ENCODE results near the gene DRAM1.

DRAM1 gene

DNA sequence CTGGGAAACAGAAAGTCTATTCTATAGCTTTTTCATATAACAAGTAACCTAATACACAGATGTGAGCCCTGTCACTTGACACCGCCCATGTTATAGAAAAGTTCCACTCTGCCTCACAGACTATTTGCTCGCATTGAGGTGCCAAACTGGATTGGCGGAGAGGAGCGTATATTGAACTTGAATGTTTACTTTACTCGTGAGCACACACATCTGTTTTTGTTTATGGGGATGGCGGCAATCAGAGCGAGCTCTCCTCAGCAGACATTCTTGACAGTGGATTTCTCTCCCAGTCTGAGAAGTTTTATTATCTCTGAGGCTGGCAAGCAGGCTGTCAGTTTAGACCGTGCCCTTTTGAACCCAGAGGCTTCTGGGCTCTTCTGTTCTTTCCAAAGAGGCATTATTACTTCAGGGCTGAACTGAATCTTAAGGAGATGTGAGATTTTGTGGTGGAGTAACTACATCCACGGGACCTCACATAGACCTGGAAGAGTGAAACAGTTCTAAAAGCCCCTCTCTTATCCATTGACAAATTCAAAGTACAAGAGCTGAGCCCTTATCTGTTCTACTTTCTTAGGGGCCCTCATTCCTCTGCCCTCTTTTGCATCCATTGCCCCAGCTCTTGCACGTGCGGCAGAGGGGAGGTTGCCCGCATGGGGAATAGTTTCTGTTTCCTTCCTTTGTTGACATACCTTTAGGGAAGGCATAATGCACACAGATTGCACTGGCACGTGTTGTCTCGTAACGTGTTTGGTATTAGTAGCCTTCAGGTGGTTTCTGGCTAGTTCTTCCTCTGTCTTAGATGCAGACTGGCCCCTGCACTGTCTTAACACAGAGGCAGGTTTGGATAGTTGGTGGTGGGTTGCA, 68.2 kb downstream of the DRAM1 start:
- TF ChIP-seq CTCF (IDR thresholded peaks at IDR 0.05; ENCODE audit: low read depth, low read length) = no peak
- DNase-seq (ENCODE audit: extremely low read depth, low read depth) = peak; percentile 51

DNA sequence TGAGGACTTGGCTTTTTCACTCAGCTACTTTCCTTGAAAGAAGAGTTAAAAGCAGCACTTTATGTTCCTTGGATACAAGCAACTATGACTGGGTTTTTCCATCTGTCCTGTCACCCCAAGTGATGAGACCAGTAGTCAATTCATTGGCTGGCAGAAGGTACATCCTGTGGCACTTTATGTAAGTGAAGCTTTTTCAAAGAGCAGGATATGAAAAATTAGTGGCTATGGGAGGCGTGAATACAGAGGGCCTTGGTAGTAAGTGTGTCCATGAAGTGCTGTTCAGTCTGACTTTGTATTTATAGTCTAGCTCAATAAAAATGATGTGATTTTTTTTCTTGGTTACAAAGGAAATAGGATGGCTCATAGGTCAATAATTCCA, 68.8 kb downstream of the DRAM1 start:
- no peak for DNase-seq (ENCODE audit: extremely low read depth, low read depth)
- no peak for TF ChIP-seq CTCF (IDR thresholded peaks at IDR 0.05; ENCODE audit: low read depth, low read length)

DNA sequence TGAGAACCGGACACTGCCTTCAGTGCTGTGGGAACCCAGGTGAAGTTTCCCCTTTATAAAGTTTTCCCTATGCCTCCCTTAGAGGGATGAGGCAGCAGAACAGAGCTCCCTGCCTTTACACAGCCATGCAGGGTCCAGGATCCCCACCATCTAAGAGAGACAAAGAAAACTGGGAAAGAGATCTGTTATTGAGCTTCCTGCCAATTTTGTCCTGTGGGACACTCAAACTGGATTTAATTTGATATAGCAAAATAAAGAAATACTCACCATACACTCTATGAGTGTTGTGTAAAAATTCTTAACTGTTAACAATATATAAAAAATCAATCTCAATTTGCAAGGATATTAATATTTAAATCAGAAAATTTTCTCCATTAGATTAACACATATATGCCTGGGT, 69.9 kb downstream of the DRAM1 start:
- TF ChIP-seq CTCF (IDR thresholded peaks at IDR 0.05; ENCODE audit: low read depth, low read length) = no peak
- DNase-seq (ENCODE audit: extremely low read depth, low read depth) = no peak

GRCh38 chr12:101948365-101948764, 71.0 kb downstream of the DRAM1 start:
- TF ChIP-seq CTCF (IDR thresholded peaks at IDR 0.05; ENCODE audit: low read depth, low read length) = no peak
- no peak for DNase-seq (ENCODE audit: extremely low read depth, low read depth)

DNA sequence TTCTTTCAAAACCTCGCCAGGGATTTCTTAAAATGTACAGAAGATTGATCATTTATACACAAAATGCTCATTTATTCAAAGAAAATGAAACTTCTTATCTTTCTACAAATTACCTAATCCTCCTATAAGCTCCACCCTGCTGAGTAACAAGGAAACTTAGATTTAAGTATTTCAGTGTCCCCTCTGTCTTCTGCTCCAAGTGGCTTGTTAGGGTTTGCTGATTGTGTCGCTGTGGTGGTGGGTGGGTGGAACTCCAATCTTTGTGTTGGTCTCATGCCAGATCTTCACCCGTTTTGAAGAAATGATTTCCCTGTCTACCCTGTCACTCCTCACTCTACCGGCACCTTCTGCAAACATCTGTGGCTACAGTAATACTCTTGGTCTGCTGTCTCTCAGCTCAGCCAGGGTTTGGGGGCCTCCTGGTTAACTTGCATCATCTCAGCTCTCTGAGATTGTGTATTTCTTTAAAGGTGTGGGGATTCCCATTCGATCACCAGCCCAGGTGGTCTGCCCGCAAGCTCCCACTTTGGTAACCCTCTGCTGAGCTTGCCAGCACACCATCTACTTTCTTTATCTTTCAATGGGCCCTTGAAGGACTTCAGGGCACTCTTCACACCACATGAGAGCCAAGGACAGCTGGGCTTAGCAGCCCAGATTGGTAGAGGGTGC, 73.8 kb downstream of the DRAM1 start:
- no peak for TF ChIP-seq CTCF (IDR thresholded peaks at IDR 0.05; ENCODE audit: low read depth, low read length)
- no peak for DNase-seq (ENCODE audit: extremely low read depth, low read depth)

DNA sequence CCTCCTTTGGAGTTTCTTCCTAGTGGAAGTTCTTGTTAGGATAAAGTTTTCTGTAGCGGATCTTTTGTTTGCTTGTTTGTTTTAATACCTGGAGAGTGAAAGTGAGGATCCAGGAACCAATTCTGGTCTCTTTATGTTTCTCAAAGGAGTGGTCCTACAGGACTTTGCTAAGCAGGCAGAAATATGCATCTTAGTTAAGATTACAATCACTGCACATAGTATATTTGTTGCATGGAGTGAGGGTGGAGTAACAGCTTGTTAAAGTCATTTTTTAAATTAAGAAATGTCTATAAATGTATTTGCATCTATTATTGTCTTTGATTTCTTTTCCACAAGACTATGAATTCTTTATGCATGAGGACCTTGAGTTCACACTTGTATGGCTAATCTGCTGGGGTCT, 76.7 kb downstream of the DRAM1 start:
- DNase-seq (ENCODE audit: extremely low read depth, low read depth) = no peak
- TF ChIP-seq CTCF (IDR thresholded peaks at IDR 0.05; ENCODE audit: low read depth, low read length) = no peak

GRCh38 chr12:101954676-101955075, 77.3 kb downstream of the DRAM1 start:
- no peak for DNase-seq (ENCODE audit: extremely low read depth, low read depth)

More at GRCh38 chr12:101954676-101955075, 77.3 kb downstream of the DRAM1 start:
- TF ChIP-seq CTCF (IDR thresholded peaks at IDR 0.05; ENCODE audit: low read depth, low read length) = no peak

Data from AG09319 (cell line).